B cell (primary cell): ENCODE data around the gene MAP3K14. TPM values are rescaled to one million over a fixed set of nuclear protein-coding genes. Genes with fewer than 3 reads are reported as not detected.

Source experiments
- ATAC-seq: fragments of 200-7000 bp; cut with Tn5 transposase; one replicate; pipeline ENCODE4 v1.10.0; 2021; ENCODE audit warnings: low read depth, mild to moderate bottlenecking, moderate number of reproducible peaks, moderate library complexity
- CTCF ChIA-PET: fragments of 350-600 bp; sonication (Branson Sonifier 250); formaldehyde crosslinking; loops from one replicate; lab custom pipeline; 2021; ENCODE audit warnings: antibody characterized with exemption, inconsistent platforms; lab: Charles Lee
- POLR2A ChIA-PET: fragments of 350-600 bp; sonication (Branson Sonifier 250); formaldehyde crosslinking; loops from one replicate; lab custom pipeline; 2021; ENCODE audit warnings: antibody characterized with exemption; lab: Charles Lee
- DNase-seq: peaks from one replicate; pipeline ENCODE4 v3.0.0; 2013
- H2AFZ ChIP-seq: 2 replicates; pipeline ENCODE4 v1.6.1; 2012; ENCODE audit warnings: mild to moderate bottlenecking, low read depth, low read length; ENCODE audit not compliant: insufficient read depth, poor library complexity, severe bottlenecking
- H3K27ac ChIP-seq, 2 donors: 1 replicate in 1 of 2; 2 replicates in 1 of 2; pipeline ENCODE4 v1.5.1; 2012 to 2013; ENCODE audit warnings: low read length in 2 of 2, mild to moderate bottlenecking in 2 of 2, moderate library complexity in 1 of 2
- H3K27me3 ChIP-seq, 4 experiments: fragments of 200-600 bp in 1 of 4; sonication (generic) in 1 of 4; replicated peaks in 1 of 4; 1 replicate in 2 of 4; 2 replicates in 2 of 4; pipeline versions ENCODE4 v1.6.1 to v1.7.0; 2013 to 2016; ENCODE audit warnings: low read length in 3 of 4, mild to moderate bottlenecking in 2 of 4, mixed read lengths in 1 of 4, moderate library complexity in 1 of 4; ENCODE audit not compliant: insufficient read depth in 4 of 4, control insufficient read depth in 3 of 4; ENCODE audit errors: control extremely low read depth in 1 of 4
- H3K36me3 ChIP-seq, 2 experiments: replicated peaks in 1 of 2; 1 replicate in 1 of 2; 2 replicates in 1 of 2; pipeline versions ENCODE4 v1.6.1 to v1.7.1; 2013; ENCODE audit warnings: low read length in 1 of 2; ENCODE audit not compliant: insufficient read depth in 2 of 2, control insufficient read depth in 1 of 2; ENCODE audit errors: control extremely low read depth in 1 of 2, extremely low read depth in 1 of 2
- H3K4me1 ChIP-seq, 2 donors: fragments of 200-600 bp in 1 of 2; sonication (generic) in 1 of 2; 1 replicate in 1 of 2; 2 replicates in 1 of 2; pipeline versions ENCODE4 v1.5.1 to v1.6.1; 2013 to 2017; ENCODE audit warnings: low read length in 2 of 2; ENCODE audit not compliant: control insufficient read depth in 2 of 2, insufficient read depth in 2 of 2
- H3K4me2 ChIP-seq: replicated peaks from 2 replicates; pipeline ENCODE3; 2012; ENCODE audit warnings: mild to moderate bottlenecking, low read depth, low read length; ENCODE audit not compliant: poor library complexity, severe bottlenecking
- H3K4me3 ChIP-seq, 5 experiments: fragments of 200-600 bp in 1 of 5; sonication (generic) in 1 of 5; 1 replicate in 3 of 5; 2 replicates in 2 of 5; pipeline versions ENCODE4 v1.5.1 to v1.7.0; 2011 to 2016; ENCODE audit warnings: low read length in 4 of 5, mild to moderate bottlenecking in 4 of 5, low read depth in 2 of 5, control low read depth in 1 of 5, moderate library complexity in 1 of 5; ENCODE audit not compliant: insufficient read depth in 1 of 5; ENCODE audit errors: control extremely low read depth in 1 of 5, extremely low read depth in 1 of 5
- H3K79me2 ChIP-seq: fragments of 200-600 bp; sonication (generic); one replicate; pipeline ENCODE4 v1.6.0; 2016; ENCODE audit warnings: low read length; ENCODE audit not compliant: control insufficient read depth, insufficient read depth
- H3K9ac ChIP-seq: fragments of 200-600 bp; sonication (generic); 2 replicates; pipeline ENCODE4 v1.6.1; 2017; ENCODE audit warnings: mild to moderate bottlenecking, low read length, moderate library complexity
- H3K9me3 ChIP-seq, 3 donors: one replicate each; pipeline versions ENCODE4 v1.6.1 to v1.7.1; 2013; ENCODE audit warnings: low read length in 2 of 3; ENCODE audit not compliant: control insufficient read depth in 2 of 3, insufficient read depth in 1 of 3; ENCODE audit errors: control extremely low read depth in 1 of 3
- H4K20me1 ChIP-seq: 2 replicates; pipeline ENCODE4 v1.6.0; 2012; ENCODE audit warnings: mild to moderate bottlenecking, low read length; ENCODE audit not compliant: insufficient read depth, control insufficient read depth, poor library complexity, severe bottlenecking
- H3K27ac Mint-ChIP-seq: one replicate; pipeline ENCODE4 v1.8.0; 2021; ENCODE audit warnings: mixed read lengths
- H3K27me3 Mint-ChIP-seq: one replicate; pipeline ENCODE4 v1.8.0; 2021; ENCODE audit warnings: mixed read lengths
- H3K4me1 Mint-ChIP-seq: one replicate; pipeline ENCODE4 v1.8.0; 2021; ENCODE audit warnings: mixed read lengths
- H3K4me3 Mint-ChIP-seq: one replicate; pipeline ENCODE4 v1.8.0; 2021; ENCODE audit warnings: mixed read lengths
- H3K9me3 Mint-ChIP-seq: one replicate; pipeline ENCODE4 v1.8.0; 2022; ENCODE audit warnings: mixed read lengths; ENCODE audit not compliant: insufficient read depth
- CTCF ChIP-seq: fragments of 200-600 bp; IDR thresholded peaks from one replicate; pipeline ENCODE4 v1.8.0; 2022; ENCODE audit warnings: antibody characterized with exemption, mild to moderate bottlenecking
- EZH2 ChIP-seq: IDR thresholded peaks from 2 replicates; pipeline ENCODE4 v1.6.1; 2012; ENCODE audit warnings: borderline replicate concordance, low read depth, mild to moderate bottlenecking, moderate library complexity, low read length; ENCODE audit not compliant: insufficient read depth, poor library complexity, severe bottlenecking
- WGBS: methylation state at CpG from one replicate; pipeline ENCODE4 v1.1.5; 2013; ENCODE audit warnings: missing lambda C conversion rate; ENCODE audit not compliant: insufficient coverage; 5-methylcytosine and 5-hydroxymethylcytosine counted together
- intact Hi-C: fragments of 100-400 bp; cut with micrococcal nuclease; formaldehyde crosslinking; loops from one replicate; pipeline ENCODE4 v1.10.0; 2022
- polyA plus RNA-seq: library from polyadenylated mRNA; depleted of rRNA; stranded (reverse); fragments of >200 nt; gene quantifications from 2 replicates; pipeline ENCODE4 v1.2.3, GENCODE V29; 2012
- total RNA-seq, 2 donors: library from RNA; stranded (reverse); fragments of 120-200 nt in 1 of 2; gene quantifications; 1 replicate in 1 of 2; 2 replicates in 1 of 2; pipeline versions ENCODE4 v1.2.3 to v1.2.4, GENCODE V29; 2013 to 2022

The MAP3K14 gene
- total and polyA plus RNA-seq, 2 donors (not counting 1 experiment from before 2014, with no cell fraction given), result 66.1 to 84.1 TPM

- Histone ChIP-seq H4K20me1 (no peaks in the 10 kb centered on the region), H3K79me2 (no peaks in the 10 kb centered on the region), H3K4me1 (peaks cover 0 to 5% of the 10 kb centered on the region in 2 donors), H3K9me3 (no peaks in the 10 kb centered on the region), H3K27ac (no peak overlapping the region), H2AFZ (no peak overlapping the region), H3K9ac (no peak overlapping the region), H3K4me3 (no peak overlapping the region), H3K4me2 (no peak overlapping the region), H3K36me3 (no peaks in the 10 kb centered on the region), H3K27me3 (peaks cover 0 to 4% (median 0%) of the 10 kb centered on the region in 4 experiments)
- H3K4me3 Mint-ChIP-seq, result no peak overlapping the region
- no peak for DNase-seq
- ATAC-seq, result no peak
- TF ChIP-seq EZH2, result no peak
- no peak for TF ChIP-seq CTCF
- H3K9me3 Mint-ChIP-seq, result no peaks in the 10 kb centered on the region
- WGBS, result 91% methylated on average over 12 of the region's 14 CpGs
- H3K27ac Mint-ChIP-seq, result no peak overlapping the region
- peaks cover 5% of the 10 kb centered on the region for H3K4me1 Mint-ChIP-seq
- CTCF ChIA-PET, result interaction anchor here (0.8 to 1.1 kb wide), 2 partner anchors 43 to 64 kb away, joined by 3 read pairs; no protein-coding TSS in a partner anchor
- intact Hi-C loops, result no loop called here
- POLR2A ChIA-PET, result no interaction called here
- H3K27me3 Mint-ChIP-seq, result peaks cover 3% of the 10 kb centered on the region
Measured at GRCh38 chr17:45341533-45342158, 24.8 kb upstream of the MAP3K14 start.
